Endothelial cell of hepatic sinusoid (primary cell): ENCODE results near the gene TADA3.

Experiments
- in situ Hi-C: cut with HindIII; loops from 2 replicates; pipeline ENCODE4 v1.10.0; 2017; ENCODE audit warnings: low sequenced_read_pairs

Gene TADA3

DNA sequence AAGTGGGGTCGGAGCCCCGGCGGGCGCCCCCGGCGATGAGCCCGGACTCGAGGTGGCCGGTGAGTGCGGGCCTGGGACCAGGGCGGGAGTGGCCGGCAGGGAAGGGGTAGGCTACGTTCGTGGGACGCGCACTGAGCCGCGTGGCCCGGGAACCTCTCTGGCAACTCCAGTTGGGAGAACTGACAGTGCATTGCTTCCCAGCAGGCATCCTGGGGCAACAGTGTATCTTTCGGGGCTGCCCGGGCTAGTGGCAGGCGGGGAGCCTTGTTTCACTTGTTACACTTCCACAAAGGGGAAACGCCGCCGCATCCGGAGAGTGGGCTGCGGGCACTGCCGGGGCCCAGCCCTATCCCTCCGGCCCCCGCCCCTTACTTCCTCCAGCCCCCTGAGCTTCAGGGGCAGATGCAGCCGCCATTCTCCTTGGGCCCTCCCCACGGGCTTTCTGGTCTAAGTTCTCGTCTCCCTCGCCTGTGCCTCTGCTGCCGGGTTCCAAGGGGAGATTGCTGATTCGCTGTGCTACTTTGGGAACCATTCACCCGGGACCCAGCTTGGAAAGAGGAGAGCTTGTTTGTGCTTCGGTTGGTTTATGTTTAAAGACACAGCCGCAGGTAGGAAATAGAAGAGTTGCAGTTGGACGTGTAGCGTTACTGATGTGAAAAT lies 60.1 kb downstream of the TADA3 start:
- in situ Hi-C loops = no loop called here

DNA sequence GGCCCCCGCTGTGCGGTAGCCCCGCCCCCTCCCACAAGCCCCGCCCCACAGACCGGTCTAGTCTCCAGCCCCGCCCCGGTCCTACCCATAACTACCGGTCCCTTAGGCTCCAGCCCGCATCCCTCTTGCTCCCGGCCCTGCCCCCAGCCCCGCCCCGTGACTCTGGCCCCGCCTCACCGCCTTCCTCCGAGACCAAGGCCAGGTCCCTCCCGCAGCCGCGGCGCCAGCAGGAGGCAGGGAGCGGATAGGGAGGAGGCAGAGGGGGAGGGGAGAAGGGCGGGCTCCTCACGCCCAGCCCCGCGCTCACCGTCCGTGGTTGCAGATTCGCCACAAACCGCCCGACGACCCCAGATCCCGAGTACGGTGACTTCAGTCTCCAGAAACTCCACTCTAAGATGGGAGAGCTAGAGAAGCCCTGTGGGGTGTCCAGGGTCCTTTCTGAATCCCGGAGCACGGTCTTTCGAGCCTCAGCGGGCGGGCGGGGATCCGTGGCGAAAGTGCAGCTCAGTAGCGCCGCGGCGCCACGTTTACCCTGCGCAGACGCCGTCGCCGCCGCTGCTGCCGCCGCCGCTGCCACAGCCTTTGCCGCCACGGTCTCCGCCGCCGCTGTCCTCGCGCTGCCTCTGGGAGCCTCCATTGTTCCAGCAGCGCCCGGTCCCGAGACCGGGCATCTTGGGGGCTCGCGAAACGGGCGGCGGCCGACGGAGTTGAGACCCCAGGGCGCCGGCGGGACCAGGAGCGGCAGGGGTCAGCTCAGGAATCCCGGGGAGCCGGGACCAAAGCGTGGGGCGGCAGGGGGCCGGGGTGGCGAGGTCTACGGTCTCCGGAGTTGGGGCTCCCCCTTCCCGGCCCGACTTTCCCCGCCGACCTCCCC lies 60.8 kb downstream of the TADA3 start, which contains the start of gene BRPF1:
BRPF1 (plus strand) TSS at position 530 of the 874 bp plus-strand sequence. CDS start 2,406 bp downstream, outside the sequence.
- in situ Hi-C loops = no loop called here

DNA sequence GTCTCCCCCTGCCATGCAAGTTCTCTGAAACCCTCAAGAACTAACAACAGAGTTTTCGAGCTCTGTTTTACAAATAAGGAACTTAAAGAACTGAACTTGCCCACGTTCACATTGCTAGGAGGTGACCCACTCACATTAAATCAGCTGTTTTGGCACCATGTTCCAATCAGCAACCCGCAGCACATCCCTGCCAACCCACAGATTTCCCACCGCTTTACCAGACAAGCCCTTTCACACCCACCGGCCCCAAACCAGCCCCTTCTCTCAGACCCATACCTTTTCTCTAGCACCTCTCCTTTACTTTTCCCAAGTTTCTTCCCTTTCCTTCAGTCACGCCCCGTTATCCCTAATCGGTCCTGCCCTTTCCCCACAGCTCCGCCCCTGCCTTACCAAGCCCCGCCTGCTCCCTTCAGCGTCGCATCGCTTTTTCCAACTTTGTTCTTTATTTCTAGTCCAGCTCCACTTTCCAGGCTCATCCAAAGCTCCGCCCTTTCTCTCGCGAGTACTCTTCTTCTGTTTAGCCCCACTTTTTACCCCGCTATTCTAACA lies 61.5 kb downstream of the TADA3 start:
- in situ Hi-C loops = no loop called here
